ENCODE measurements around the gene POP7.

Gene POP7

DNA sequence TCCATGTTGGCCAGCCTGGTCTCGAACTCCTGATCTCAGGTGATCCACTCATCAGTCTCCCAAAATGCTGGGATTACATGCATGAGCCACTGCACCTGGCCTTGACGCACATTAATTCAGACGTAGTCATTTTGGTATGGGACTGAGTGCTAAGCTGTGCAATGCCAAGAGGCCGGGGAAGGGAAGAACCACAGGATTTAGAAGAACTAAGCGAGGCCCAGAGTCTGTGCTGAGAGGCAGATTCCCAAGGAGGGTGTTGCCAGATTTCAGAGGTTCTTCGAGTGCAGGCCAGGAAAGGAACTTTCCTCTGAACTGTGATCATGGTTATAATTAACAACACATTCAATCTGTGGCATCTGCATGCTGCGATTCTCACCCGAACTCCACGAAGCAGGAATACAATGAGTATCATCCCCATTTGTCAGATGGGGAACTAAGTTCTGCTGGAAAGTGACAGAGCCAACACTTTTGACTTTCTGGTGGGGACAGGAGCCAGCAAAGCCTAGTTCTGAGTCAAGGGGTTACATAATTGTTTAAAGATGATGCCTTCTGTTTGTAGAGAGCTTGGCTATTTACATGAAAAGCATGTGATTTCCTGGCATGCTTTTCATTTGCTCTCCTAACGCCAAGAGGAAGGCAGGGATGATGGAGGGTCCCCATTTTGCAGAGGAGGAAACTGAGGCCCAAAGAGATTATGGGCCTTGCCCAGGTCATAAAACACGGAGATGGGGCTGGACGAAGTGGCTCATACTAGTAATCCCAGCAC is 21.3 kb downstream of the POP7 start:
- DNase-seq (ENCODE audit: low spot score) = no peak

DNA sequence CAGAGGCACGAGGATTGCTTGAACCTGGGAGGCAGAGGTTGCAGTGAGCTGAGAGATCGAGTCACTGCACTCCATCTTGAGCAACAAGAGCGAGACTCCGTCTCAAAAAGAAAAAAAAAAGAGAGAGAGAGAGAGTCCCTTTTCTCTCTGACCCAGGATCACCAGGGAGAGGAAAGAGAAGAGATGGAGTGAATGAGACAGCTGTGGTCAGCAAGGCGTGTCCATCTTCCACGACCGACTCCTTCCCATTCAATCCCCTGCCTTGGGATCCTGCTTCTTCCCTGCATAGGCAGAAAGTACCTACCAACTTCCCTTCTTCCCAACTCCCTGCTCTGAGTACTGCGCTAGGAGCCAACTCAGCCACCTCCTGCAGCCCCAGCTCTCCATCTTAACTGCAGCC is 22.3 kb downstream of the POP7 start:
- no peak for DNase-seq (ENCODE audit: low spot score)

DNA sequence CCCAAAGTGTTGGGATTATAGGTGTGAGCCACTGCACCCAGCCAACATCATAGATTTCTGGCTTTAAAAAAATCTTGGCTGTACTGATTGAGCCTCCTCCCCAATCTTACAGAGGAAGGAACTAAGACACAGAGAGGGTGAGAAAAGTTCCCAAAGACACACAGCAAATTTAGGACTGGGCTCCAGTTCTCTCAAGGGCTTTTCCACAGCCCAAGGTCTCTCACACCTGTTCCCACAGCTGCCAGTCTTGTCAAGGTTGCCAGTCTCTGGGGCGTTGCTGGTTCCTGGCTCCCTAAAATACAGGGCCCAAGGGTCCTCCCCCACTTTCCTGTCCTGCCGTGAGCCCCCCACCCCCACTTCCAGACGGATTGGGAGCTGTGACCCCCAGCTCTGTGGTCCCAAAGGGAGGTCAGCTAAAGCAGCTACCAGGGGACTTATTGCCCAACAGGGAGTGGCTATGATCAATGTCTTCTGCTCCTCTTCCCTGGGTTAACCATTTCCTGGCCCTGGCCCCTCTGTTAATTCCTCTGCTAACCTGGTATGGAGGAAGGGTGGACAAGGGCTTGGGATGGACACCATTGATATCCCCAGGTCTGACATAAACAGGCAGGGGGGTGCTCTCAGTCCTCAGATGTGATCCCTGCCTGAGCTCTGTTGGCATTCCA is 24.3 kb downstream of the POP7 start:
- no peak for DNase-seq (ENCODE audit: low spot score)

DNA sequence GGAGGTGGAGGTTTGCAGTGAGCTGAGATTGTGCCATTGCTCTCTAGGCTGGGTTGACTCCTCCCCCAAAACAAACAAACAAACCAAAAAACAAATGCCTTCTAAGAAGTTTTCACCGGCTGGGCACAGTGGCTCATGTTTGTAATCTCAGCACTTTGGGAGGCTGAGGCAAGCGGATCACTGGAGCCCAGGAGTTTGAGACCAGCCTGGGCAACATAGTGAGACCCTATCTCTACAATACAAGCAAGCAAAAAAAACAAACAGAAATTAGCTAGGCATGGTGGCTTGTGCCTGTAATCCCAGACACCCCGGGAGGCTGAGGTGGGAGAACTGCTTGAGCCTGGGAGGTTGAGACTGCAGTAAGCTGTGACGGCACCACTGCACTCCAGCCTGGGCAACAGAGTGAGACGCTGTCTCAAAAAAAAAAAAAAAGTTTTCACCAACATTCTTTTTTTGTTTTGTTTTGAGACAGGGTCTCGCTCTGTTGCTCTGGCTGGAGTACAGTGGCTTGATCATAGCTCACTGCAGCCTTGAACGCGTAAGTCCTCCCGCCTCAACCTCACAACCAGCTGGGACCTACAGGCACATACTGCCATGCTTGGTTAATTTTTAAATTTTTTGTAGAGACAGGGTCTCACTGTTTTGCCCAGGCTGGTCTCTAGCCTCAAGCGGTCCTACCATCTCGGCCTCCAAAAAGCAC is 26.2 kb downstream of the POP7 start:
- no peak for DNase-seq (ENCODE audit: low spot score)

DNA sequence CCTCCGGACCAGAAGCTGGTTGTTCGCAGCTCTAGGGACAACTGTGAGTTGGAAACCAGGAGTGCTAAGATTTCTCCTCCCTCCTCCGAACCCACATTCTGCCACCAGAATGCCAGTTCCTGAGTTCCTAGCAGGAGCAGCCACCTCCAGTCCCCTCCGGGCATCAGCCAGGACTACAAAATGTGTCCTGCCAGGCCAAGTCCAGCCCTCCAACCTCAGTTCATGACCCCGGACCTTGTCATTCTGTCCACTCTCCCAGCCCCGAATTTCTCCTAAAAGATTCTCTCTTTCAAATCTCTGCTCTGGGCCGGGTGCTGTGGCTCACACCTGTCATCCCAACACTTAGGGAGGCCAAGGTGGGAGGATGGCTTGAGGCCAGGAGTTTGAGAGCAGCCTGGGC is 29.8 kb downstream of the POP7 start:
- DNase-seq (ENCODE audit: low spot score) = no peak

DNA sequence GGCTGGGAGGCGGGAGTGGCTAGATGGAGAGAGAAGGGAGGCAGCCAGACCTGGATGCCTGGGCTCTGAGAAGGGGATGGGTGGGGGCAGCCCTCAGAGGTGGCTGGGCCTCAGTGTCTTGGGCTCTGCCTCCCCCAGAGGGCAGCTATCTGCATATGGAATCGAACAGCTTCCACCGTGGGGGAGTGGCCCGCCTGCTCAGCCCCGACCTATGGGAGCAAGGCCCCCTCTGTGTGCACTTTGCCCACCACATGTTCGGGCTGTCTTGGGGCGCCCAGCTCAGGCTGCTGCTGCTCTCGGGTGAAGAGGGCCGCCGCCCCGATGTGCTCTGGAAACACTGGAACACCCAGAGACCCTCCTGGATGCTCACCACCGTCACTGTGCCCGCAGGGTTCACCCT is 30.8 kb downstream of the POP7 start:
- DNase-seq (ENCODE audit: low spot score) = no peak

DNA sequence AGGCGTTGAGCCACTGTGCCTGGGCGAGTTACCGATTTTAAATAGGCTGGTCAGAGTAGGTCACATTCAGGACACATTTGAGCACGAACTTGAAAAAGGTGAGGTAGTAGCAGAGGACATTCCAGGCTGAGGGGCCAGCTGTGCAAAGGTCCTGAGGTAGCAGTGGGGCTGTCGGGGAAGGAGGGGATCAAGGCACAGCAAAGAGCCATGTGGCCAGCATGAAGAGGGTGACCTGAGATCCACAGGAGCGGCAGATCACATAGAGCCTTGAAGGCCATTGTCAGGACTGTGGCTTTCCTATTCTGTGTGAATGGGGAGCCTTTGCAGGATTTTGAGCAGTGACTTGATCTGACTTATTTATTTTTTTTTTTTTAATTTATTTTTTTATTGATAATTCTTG is 34.0 kb downstream of the POP7 start:
- DNase-seq (ENCODE audit: low spot score) = no peak

DNA sequence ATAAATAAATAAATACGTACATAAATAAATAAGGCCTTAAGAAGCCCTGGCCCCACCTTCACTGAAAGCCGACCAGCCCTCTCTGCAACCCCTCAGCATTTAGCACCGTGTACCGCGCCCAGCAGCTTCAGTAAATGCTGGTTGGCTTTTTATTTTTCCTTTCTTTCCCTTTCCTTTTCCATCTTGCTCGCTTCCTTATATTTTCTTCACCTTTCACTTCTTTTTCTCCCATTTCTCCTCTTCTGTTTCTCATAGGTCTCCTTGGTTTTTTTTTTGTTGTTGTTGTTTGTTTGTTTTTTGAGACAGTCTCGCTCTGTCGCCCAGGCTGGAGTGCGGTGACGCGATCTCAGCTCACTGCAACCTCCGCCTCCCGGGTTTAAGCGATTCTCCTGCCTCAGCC is 38.7 kb downstream of the POP7 start:
- DNase-seq (ENCODE audit: low spot score) = no peak

DNA sequence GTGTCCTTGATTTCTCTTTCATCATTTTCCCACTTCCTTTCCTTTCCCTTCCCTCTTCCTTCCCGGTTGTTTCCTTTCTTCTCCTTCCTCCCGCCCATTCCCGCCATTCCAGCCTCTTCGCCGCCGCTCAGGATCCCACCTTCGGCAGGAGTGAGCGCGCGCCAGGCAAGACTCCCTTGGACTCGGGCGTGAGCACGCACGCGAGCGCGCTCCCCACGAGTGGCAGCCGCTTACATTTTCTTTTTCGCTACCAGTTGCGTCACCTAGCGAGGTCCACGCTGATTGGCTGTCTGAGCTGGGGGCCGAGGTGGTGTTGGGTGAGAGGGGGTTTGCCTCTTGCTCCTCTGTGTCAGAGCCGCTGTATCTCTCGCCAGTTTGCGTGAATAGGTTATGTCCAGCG is 39.3 kb downstream of the POP7 start:
- DNase-seq (ENCODE audit: low spot score) = peak; percentile 36

DNA sequence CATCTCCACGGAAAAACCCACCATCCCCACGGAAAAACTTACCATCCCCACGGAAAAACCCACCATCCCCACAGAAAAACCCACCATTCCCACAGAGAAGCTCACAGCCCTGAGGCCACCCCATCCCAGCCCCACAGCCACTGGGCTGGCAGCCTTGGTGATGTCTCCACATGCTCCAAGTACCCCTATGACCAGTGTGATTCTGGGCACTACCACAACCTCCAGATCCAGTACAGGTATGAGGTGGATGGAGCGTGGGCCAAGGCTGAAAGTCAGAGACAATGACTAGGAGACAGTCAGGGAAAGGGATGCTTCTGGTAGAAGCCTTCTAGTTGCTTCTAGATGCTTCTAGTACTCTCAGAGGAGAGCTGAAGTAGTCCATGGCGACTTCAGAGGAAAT is 47.1 kb downstream of the POP7 start:
- DNase-seq (ENCODE audit: low spot score) = no peak

DNA sequence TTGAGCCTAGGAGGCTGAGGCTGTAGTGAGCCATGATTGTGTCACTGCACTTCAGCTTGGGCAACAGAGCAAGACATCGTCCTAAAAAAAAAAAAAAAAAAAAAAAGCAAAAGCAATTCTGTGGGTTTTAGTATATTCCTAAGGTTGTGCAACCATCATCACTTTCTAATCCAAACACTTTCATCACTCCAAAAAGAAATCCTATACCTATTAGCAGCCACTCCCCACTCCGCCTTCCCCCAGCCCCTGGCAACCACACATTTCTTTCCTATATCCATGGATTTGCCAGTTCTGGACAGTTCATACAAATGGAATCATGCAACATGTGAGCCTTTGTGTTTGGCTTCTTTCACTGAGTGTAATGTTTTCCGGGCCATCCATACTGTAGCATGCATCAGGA is 47.8 kb downstream of the POP7 start:
- no peak for DNase-seq (ENCODE audit: low spot score)

Data from globus pallidus (tissue), 1 donor.